GM19035 (cell line): ENCODE data around the gene RXYLT1.
"Not testable (repeated sequence)": the region's sequence is repeated elsewhere in the genome, so short reads cannot be mapped to it uniquely, and the experiment has no call there.

Experiments
- ATAC-seq: cut with Tn5 transposase; IDR thresholded peaks from one replicate; pipeline ENCODE4 v1.9.1; 2021; ENCODE audit not compliant: unreplicated experiment

The RXYLT1 gene

GRCh38 chr12:63842750-63843149, 63.0 kb downstream of the RXYLT1 start:
- ATAC-seq, result not testable (repeated sequence)

GRCh38 chr12:63843254-63843720, 63.6 kb downstream of the RXYLT1 start:
- ATAC-seq, result no peak

- peak; percentile 96 for ATAC-seq
Measured at GRCh38 chr12:63843721-63844390, 64.1 kb downstream of the RXYLT1 start.

- peak; percentile 3 for ATAC-seq
Measured at GRCh38 chr12:63844391-63845341, 65.0 kb downstream of the RXYLT1 start, which contains the start of gene SRGAP1. Gene SRGAP1 (plus strand): TSS chr12:63844700. CDS start chr12:63844817, 117 bp downstream.

GRCh38 chr12:63845726-63846125, 66.0 kb downstream of the RXYLT1 start:
- no peak for ATAC-seq

GRCh38 chr12:63846238-63846967, 66.7 kb downstream of the RXYLT1 start:
- no peak for ATAC-seq

GRCh38 chr12:63848450-63848849, 68.7 kb downstream of the RXYLT1 start:
- no peak for ATAC-seq

GRCh38 chr12:63849106-63849620, 69.5 kb downstream of the RXYLT1 start:
- no peak for ATAC-seq

- no peak for ATAC-seq
Measured at GRCh38 chr12:63849641-63850040, 69.9 kb downstream of the RXYLT1 start.

GRCh38 chr12:63853978-63854377, 74.3 kb downstream of the RXYLT1 start:
- ATAC-seq, result no peak

- ATAC-seq, result no peak
Measured at GRCh38 chr12:63855299-63855698, 75.6 kb downstream of the RXYLT1 start.

- no peak for ATAC-seq
Measured at GRCh38 chr12:63857771-63858670, 78.3 kb downstream of the RXYLT1 start.
